ENCODE results near the gene FAN1. TPM values are rescaled to one million over a fixed set of nuclear protein-coding genes. Genes with fewer than 3 reads are reported as not detected.

The FAN1 gene
- 27.0 to 32.3 TPM (median 28.0 TPM) in 3 replicates for total RNA-seq

- Mint-ChIP-seq H3K27ac (peak within 1 kb of the TSS; percentile 92), H3K36me3 (no peaks in the 10 kb centered on the region), H3K4me1 (peaks cover 22% of the 10 kb centered on the region), H3K9me3 (no peaks in the 10 kb centered on the region), H3K27me3 (ENCODE audit: low read depth) (peaks cover 6% of the 10 kb centered on the region), H3K4me3 (peak within 1 kb of the TSS; percentile 97)
- TF ChIP-seq CTCF (IDR thresholded peaks at IDR 0.05; ENCODE audit: unreplicated experiment) = no peak
- peak; percentile 60 to 81 for DNase-seq (ENCODE audit: low spot score in 2 of 2, unreplicated experiment in 2 of 2)
These were observed at the start of gene FAN1 for GRCh38 chr15:30903497-30904187. FAN1 (plus strand) TSS chr15:30903915; CDS start chr15:30904664, 749 bp downstream.

GRCh38 chr15:30859091-30859874 lies 44.4 kb upstream of the FAN1 start:
- no peak overlapping the region for H3K27ac Mint-ChIP-seq
- TF ChIP-seq CTCF (IDR thresholded peaks at IDR 0.05; ENCODE audit: unreplicated experiment) = peak; percentile 74
- no peaks in the 10 kb centered on the region for H3K4me1 Mint-ChIP-seq
- H3K27me3 Mint-ChIP-seq (ENCODE audit: low read depth) = no peaks in the 10 kb centered on the region
- no peaks in the 10 kb centered on the region for H3K36me3 Mint-ChIP-seq
- no peaks in the 10 kb centered on the region for H3K9me3 Mint-ChIP-seq
- no peak overlapping the region for H3K4me3 Mint-ChIP-seq
- no peak for DNase-seq (ENCODE audit: low spot score in 2 of 2, unreplicated experiment in 2 of 2)

- TF ChIP-seq CTCF (IDR thresholded peaks at IDR 0.05; ENCODE audit: unreplicated experiment) = no peak
- DNase-seq (ENCODE audit: low spot score in 2 of 2, unreplicated experiment in 2 of 2) = no peak
- no peaks in the 10 kb centered on the region for H3K36me3 Mint-ChIP-seq
- peaks cover 9% of the 10 kb centered on the region for H3K27me3 Mint-ChIP-seq (ENCODE audit: low read depth)
- H3K9me3 Mint-ChIP-seq = no peaks in the 10 kb centered on the region
- no peak overlapping the region for H3K4me3 Mint-ChIP-seq
- H3K4me1 Mint-ChIP-seq = no peaks in the 10 kb centered on the region
- H3K27ac Mint-ChIP-seq = no peak overlapping the region
These were observed 38.5 kb upstream of the FAN1 start for GRCh38 chr15:30865257-30865656.

GRCh38 chr15:30870681-30871080 lies 33.0 kb upstream of the FAN1 start:
- Mint-ChIP-seq H3K4me1 (no peaks in the 10 kb centered on the region), H3K27me3 (ENCODE audit: low read depth) (peaks cover 8% of the 10 kb centered on the region), H3K36me3 (no peaks in the 10 kb centered on the region), H3K9me3 (no peaks in the 10 kb centered on the region), H3K4me3 (no peak overlapping the region), H3K27ac (no peak overlapping the region)
- no peak for TF ChIP-seq CTCF (IDR thresholded peaks at IDR 0.05; ENCODE audit: unreplicated experiment)
- no peak for DNase-seq (ENCODE audit: low spot score in 2 of 2, unreplicated experiment in 2 of 2)

GRCh38 chr15:30872341-30872748 lies 31.4 kb upstream of the FAN1 start:
- Mint-ChIP-seq H3K4me3 (no peak overlapping the region), H3K27me3 (ENCODE audit: low read depth) (peaks cover 1% of the 10 kb centered on the region), H3K27ac (no peak overlapping the region), H3K4me1 (no peaks in the 10 kb centered on the region), H3K36me3 (no peaks in the 10 kb centered on the region), H3K9me3 (no peaks in the 10 kb centered on the region)
- TF ChIP-seq CTCF (IDR thresholded peaks at IDR 0.05; ENCODE audit: unreplicated experiment) = no peak
- DNase-seq (ENCODE audit: low spot score in 2 of 2, unreplicated experiment in 2 of 2) = no peak

Data from mesothelial cell of epicardium (in vitro differentiated cells).